Measurements from ENCODE around the gene TOR3A. TPM values are rescaled to one million over a fixed set of nuclear protein-coding genes. Genes with fewer than 3 reads are reported as not detected.

Gene TOR3A
- total and polyA plus RNA-seq, 10 of the 15 experiments (the other 5 are each of a cell fraction or from before 2014, with no cell fraction given) = 8.6 to 87.9 (median 46.3) TPM

- ChIA-PET POLR2A (interaction anchor here (1.0 kb wide), 1 partner anchor 40 kb away, joined by 3 read pairs; no protein-coding TSS in a partner anchor), RAD21 (ENCODE audit: unreplicated experiment) (interaction anchor here (0.7 to 1.4 kb wide), 5 partner anchors 45 to 192 kb away, joined by 3 to 5 read pairs (median 3); partner anchors contain the start of gene SOAT1), CTCF (interaction anchor here (0.5 to 2.0 kb wide), 9 partner anchors 11 to 357 kb away, joined by 3 to 12 read pairs (median 7); partner anchors contain the start of gene TOR3A), SMC1A (ENCODE audit: uncharacterized antibody, unreplicated experiment) (interaction anchor here (0.6 to 2.6 kb wide), 12 partner anchors 13 to 259 kb away, joined by 3 to 9 read pairs (median 3); partner anchors contain the start of genes SOAT1 and TOR3A)
- H3K4me1 ChIP-seq (ENCODE audit: control insufficient read depth, insufficient read depth, low read length) = peaks cover 6% of the 10 kb centered on the region
- in situ Hi-C loops (cut with MboI) = no loop called here
- FAIRE-seq = no peak
- no peak for ATAC-seq
- H3K4me3 ChIP-seq = no peak overlapping the region
- no peak overlapping the region for H2AFZ ChIP-seq (ENCODE audit: control insufficient read depth, low read depth, low read length)
- no TSS peak for BruUV-seq (replicated peaks)
- H3K9ac ChIP-seq (ENCODE audit: control insufficient read depth, insufficient read depth, low read length) = no peak overlapping the region
- H4K20me1 ChIP-seq (ENCODE audit: control insufficient read depth, insufficient read depth) = no peaks in the 10 kb centered on the region
- intact Hi-C loops (cut with micrococcal nuclease; ENCODE audit: unreplicated experiment) = no loop called here
- H3K4me2 ChIP-seq (ENCODE audit: control insufficient read depth, insufficient read depth) = no peak overlapping the region
- H3K79me2 ChIP-seq (ENCODE audit: control insufficient read depth, insufficient read depth, low read length) = no peaks in the 10 kb centered on the region
- H3K36me3 ChIP-seq (ENCODE audit: control insufficient read depth in 2 of 2, insufficient read depth in 2 of 2, low read length in 1 of 2) = peaks cover 0 to 2% of the 10 kb centered on the region in 2 experiments; a peak in 2 of 4 replicates
- H3K9me3 ChIP-seq (replicated peaks; ENCODE audit: control insufficient read depth, insufficient read depth, low read length) = no peaks in the 10 kb centered on the region
- no peaks in the 10 kb centered on the region for H3K27me3 ChIP-seq (replicated peaks in 1 of 2; ENCODE audit: control insufficient read depth in 2 of 2, insufficient read depth in 2 of 2, low read length in 1 of 2)
- TF ChIP-seq BCLAF1 (IDR thresholded peaks at IDR 0.05) (no peak), IRF5 (IDR thresholded peaks at IDR 0.05; ENCODE audit: borderline replicate concordance) (no peak), ATF7 (IDR thresholded peaks at IDR 0.05; ENCODE audit: low read depth) (no peak), TARDBP (IDR thresholded peaks at IDR 0.05; ENCODE audit: borderline replicate concordance) (no peak)
- 93% methylated on average over 8 of the region's 8 CpGs for whole genome bisulfite sequencing (ENCODE audit: insufficient coverage, insufficient replicate concordance, low lambda C conversion rate, missing lambda C conversion rate)
- no peak overlapping the region for H3K27ac ChIP-seq (ENCODE audit: control insufficient read depth, insufficient read depth)
- no peak for DNase-seq (ENCODE audit: low read depth, low spot score)
Observed at GRCh38 chr1:179126338-179127060, 44.6 kb downstream of the TOR3A start.
